Psoas muscle (tissue), 8 donors: ENCODE data around the gene ZBTB46. TPM values are rescaled to one million over a fixed set of nuclear protein-coding genes. Genes with fewer than 3 reads are reported as not detected.

Experiments used
- ATAC-seq, 4 donors: fragments of 200-7000 bp; cut with Tn5 transposase; one replicate each; pipeline ENCODE4 v1.9.1; 2020; ENCODE audit warnings: moderate library complexity in 3 of 4, mild to moderate bottlenecking in 2 of 4
- DNase-seq, 2 donors: peaks; one replicate each; pipeline ENCODE4 v3.0.0-alpha.2; 2020
- H3K27ac ChIP-seq: fragments of 200-600 bp; one replicate; pipeline ENCODE4 v1.8.0; 2022
- H3K27me3 ChIP-seq, 3 donors: fragments of 200-600 bp in 1 of 3; one replicate each; pipeline versions ENCODE4 v1.6.1 to v1.8.0; 2013 to 2022; ENCODE audit warnings: low read length in 2 of 3, mild to moderate bottlenecking in 2 of 3, moderate library complexity in 1 of 3; ENCODE audit not compliant: insufficient read depth in 3 of 3
- H3K36me3 ChIP-seq, 2 donors: fragments of 200-600 bp in 1 of 2; one replicate each; pipeline versions ENCODE4 v1.6.1 to v1.8.0; 2013 to 2022; ENCODE audit warnings: low read depth in 1 of 2, mild to moderate bottlenecking in 1 of 2, moderate library complexity in 1 of 2; ENCODE audit not compliant: insufficient read depth in 1 of 2
- H3K4me1 ChIP-seq: fragments of 200-600 bp; one replicate; pipeline ENCODE4 v1.8.0; 2022
- H3K4me3 ChIP-seq: fragments of 200-600 bp; one replicate; pipeline ENCODE4 v1.8.0; 2022; ENCODE audit warnings: mild to moderate bottlenecking
- H3K9me3 ChIP-seq: fragments of 200-600 bp; one replicate; pipeline ENCODE4 v1.8.0; 2022
- CTCF ChIP-seq: fragments of 200-600 bp; IDR thresholded peaks from one replicate; pipeline ENCODE4 v1.8.0; 2022; ENCODE audit warnings: antibody characterized with exemption
- WGBS, 3 donors: extraction: QIAGEN DNeasy Blood & Tissue Kit; methylation state at CpG; one replicate each; pipeline versions ENCODE4 v1.1.6 to v1.1.7; 2013; 5-methylcytosine and 5-hydroxymethylcytosine counted together
- intact Hi-C, 2 donors: fragments of 100-400 bp; cut with DNase I; formaldehyde crosslinking; loops; one replicate each; pipeline versions ENCODE4 v1.11.0 to v1.14.2; 2022
- polyA plus RNA-seq, 3 donors: library from polyadenylated mRNA; stranded (reverse); fragments of 200-250 nt; gene quantifications; one replicate each; pipeline ENCODE4 v1.2.3, GENCODE V29; 2013
- total RNA-seq, 4 donors: library from RNA; stranded (reverse); fragmentation: NEBNext Ultra II Directional in 2 of 4; extraction: Animal tissue kit (Norgen Biotek cat#: 25700) in 2 of 4; gene quantifications; one replicate each; pipeline versions ENCODE4 v1.2.1 to v1.2.4, GENCODE V29; 2021 to 2023
- donor health status: healthy with polysubstance abuse.
- donor health status: DM: no; HTN: no; CAD: no; lungs with moderate emphysema.
- donor health status: Bipolar disorder and iron deficiency.
- donor health status: healthy.
- donor health status: DM: yes; HTN: yes; CAD: no.
- donor health status: DM: no; HTN: no; CAD: no.
- donor health status: DM: no; HTN: no; CAD: no.
- donor health status: DM: yes; HTN: yes; CAD: no.

ZBTB46 gene
- total and polyA plus RNA-seq, 7 donors: 1.3 to 6.4 (median 4.5) TPM

GRCh38 chr20:63794614-63795013 lies 36.5 kb downstream of the ZBTB46 start:
- no peak for DNase-seq
- no peak for TF ChIP-seq CTCF
- no peak for ATAC-seq
- H3K27me3 ChIP-seq: no peaks in the 10 kb centered on the region
- H3K4me1 ChIP-seq: no peaks in the 10 kb centered on the region
- 87 to 91% (median 90%) methylated on average over 13 to 14 of the region's 14 CpGs for WGBS, 3 donors
- no peak overlapping the region for H3K4me3 ChIP-seq
- H3K36me3 ChIP-seq: peaks cover 0 to 8% of the 10 kb centered on the region in 2 donors
- intact Hi-C loops: loop anchor here (5.0 kb wide), 1 partner anchor 257 kb away; the partner anchor contains the start of gene PTK6 (in 2 of the 2)
- H3K27ac ChIP-seq: no peak overlapping the region
- no peaks in the 10 kb centered on the region for H3K9me3 ChIP-seq

- TF ChIP-seq CTCF: no peak
- Histone ChIP-seq H3K27me3 (no peaks in the 10 kb centered on the region), H3K4me3 (no peak overlapping the region), H3K9me3 (no peaks in the 10 kb centered on the region), H3K27ac (no peak overlapping the region), H3K36me3 (peaks cover 0 to 13% of the 10 kb centered on the region in 2 donors), H3K4me1 (no peaks in the 10 kb centered on the region)
- WGBS, 3 donors: 65 to 79% (median 72%) methylated on average over 20 of the region's 20 CpGs
- ATAC-seq: no peak
- DNase-seq: no peak
- intact Hi-C loops: loop anchor here in 1 of 2 donors (5.0 kb wide), 1 partner anchor 256 kb away; the partner anchor contains the start of gene PTK6
These were observed 38.2 kb downstream of the ZBTB46 start for GRCh38 chr20:63792866-63793265.

- Histone ChIP-seq H3K9me3 (no peaks in the 10 kb centered on the region), H3K4me1 (no peaks in the 10 kb centered on the region), H3K27me3 (no peaks in the 10 kb centered on the region), H3K27ac (no peak overlapping the region), H3K4me3 (no peak overlapping the region), H3K36me3 (peaks cover 0 to 13% of the 10 kb centered on the region in 2 donors)
- 60 to 63% (median 63%) methylated on average over 23 of the region's 23 CpGs for WGBS, 3 donors
- intact Hi-C loops: loop anchor here in 1 of 2 donors (5.0 kb wide), 1 partner anchor 254 kb away; the partner anchor contains the start of gene PTK6
- TF ChIP-seq CTCF: no peak
- ATAC-seq (no peak), DNase-seq (no peak)
These were observed 39.4 kb downstream of the ZBTB46 start for GRCh38 chr20:63791497-63792156.

GRCh38 chr20:63790572-63791168 lies 40.4 kb downstream of the ZBTB46 start:
- TF ChIP-seq CTCF: no peak
- WGBS, 3 donors: 89 to 92% (median 91%) methylated on average over 37 of the region's 37 CpGs
- Histone ChIP-seq H3K4me3 (no peak overlapping the region), H3K4me1 (no peaks in the 10 kb centered on the region), H3K9me3 (no peaks in the 10 kb centered on the region), H3K27ac (no peak overlapping the region), H3K36me3 (peaks cover 0 to 13% of the 10 kb centered on the region in 2 donors), H3K27me3 (no peaks in the 10 kb centered on the region)
- no peak for DNase-seq
- intact Hi-C loops: loop anchor here in 1 of 2 donors (5.0 kb wide), 1 partner anchor 253 kb away; the partner anchor contains the start of gene PTK6
- no peak for ATAC-seq
